Measurements from ENCODE around the gene AGAP1.

Gene AGAP1

DNA sequence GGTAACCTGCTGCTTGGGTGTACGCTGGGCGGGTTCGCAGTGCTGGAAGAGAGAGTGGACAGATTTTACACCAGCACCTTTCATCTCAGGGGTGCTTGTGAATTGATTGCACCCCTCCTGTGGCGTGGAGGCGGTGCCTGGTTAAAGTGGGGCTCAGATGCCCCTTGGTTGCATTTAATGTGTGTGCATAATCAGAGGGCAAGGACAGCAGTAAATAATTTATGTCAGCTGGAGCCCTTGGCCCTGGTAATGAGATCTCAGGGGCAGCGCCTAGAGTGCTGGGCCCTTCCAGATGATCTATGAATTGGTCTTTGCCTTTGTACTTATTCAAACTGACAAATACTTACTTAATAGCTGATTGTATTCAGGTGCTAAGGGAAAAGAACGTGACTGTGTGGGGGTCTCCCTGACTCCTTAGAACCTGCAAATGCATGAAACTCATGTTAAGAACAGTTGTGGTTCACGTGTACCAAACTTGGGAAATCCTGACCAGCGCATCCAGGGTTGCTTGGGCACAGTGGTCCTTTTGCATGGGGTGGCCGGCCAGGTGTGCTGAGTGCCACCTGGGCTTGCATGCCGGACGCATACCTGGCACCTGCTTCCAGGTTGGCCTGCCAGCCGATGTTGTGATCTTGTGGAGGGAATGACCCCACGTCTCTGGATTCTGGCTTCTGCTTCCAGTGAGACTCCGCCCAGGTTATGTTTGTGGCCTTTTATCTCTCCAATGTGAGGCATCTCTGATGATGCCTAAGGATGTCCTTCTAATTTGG, 118.5 kb downstream of the AGAP1 start:
- DNase-seq, result no peak

DNA sequence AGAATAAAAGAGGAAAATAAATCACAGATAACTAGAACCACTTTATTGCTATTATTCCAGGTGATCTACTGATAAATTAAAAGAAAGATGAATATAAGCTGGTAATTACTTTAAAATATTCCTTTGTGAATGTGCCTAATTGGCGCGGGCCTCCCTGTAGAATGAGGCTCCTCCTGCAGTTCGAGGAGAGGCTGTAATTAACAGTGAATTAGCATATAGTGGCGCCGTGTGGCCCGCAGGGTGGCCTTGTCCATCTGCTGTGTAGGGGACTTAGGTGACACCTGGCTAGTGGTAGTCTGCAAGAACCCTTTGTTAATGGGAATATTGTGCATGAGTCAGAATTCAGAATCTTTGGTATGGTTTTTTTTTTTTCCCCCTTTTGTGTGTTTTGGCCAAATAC, 119.8 kb downstream of the AGAP1 start:
- DNase-seq, result no peak

DNA sequence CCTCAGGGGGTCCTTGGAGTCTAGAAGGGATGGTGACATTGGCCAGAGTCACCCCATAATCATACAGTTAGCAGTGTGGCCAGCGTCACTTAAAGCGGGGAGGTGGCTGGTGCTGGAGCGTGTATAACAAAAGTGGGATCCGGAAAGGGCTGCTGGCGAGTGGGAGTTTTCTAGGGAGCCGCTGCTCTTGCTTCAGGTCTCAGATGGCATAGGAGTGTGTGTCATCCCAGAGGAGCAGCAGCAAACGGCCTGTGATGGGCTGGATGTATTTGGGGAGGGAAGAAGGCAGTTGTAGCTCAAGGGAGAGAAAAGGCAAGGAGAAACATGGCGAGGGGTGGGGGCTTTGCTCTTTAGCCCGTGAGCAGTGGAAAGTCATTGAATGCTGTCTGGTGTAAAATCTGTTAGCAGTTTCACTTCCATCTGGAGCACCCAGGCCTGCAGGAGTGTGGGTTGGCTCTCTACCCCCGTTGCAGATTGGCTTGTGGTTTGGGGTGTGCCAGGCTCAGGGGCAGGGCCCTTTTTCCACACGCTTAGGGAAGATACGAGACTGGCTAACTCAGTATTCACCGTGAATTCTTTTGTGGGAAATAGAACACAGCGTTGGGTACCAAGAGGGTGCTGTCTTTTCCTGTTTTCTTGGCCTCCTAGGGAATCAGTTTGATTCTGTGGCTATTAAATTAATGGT, 120.5 kb downstream of the AGAP1 start:
- no peak for DNase-seq

DNA sequence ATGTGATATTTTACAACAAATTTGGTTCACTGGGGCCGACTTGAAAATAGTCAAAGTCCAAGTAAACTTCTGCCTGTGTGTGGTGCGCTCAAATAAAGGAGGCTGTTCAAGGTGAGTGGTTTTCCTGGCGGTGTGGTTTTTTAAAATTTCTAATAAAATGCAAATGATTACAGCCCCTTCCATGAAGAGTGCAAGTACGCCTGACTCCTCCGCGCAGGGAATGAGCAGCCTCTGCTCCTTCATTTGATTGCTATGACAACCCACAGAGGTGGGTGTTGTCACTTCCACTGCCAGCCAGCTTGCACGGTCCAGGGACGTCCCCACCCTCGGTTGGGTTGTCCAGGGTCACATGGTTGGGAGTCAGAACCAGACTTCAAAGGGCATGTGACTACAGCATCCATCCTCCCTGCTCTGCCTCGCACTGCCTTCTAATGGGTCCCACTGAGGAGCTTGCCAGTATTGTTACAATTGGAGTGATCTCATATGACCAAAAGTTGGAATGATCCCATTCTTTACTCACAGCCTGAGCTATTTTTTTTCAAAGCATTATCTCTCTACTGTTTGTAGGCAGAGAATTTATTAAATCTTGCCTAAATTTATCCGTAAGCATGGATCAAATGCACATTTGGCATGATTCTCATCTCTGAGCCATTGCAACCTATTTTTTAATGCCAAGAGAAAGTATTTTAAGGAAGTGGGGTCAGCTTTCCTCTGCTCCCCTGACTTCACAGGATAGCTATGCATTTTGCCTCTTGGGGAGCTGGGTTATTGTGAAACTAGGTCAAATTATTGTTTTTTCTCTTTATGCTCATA, 121.3 kb downstream of the AGAP1 start:
- no peak for DNase-seq

GRCh38 chr2:235616885-235617284, 123.0 kb downstream of the AGAP1 start:
- no peak for DNase-seq

DNA sequence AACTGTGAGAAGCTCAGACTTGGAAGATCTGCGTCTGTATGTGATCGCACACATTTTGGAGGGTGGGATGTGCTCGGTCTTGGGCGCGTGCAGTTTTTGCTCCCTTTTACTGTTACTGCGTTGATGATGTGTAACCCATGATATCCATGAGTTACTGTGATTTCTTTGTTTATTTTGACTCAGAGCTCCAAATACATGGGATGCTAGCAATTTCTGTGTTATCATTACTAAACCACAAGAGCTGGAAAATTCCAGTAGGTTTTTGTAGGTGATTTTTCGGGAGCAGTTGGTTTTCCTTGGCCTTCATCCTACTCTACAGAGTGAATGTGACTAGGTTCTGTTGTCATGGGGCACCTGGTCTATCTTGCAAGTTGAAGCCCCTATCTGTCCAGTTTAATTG, 124.2 kb downstream of the AGAP1 start:
- DNase-seq, result no peak

- no peak for DNase-seq
These were observed 125.7 kb downstream of the AGAP1 start for GRCh38 chr2:235619544-235619943.

DNA sequence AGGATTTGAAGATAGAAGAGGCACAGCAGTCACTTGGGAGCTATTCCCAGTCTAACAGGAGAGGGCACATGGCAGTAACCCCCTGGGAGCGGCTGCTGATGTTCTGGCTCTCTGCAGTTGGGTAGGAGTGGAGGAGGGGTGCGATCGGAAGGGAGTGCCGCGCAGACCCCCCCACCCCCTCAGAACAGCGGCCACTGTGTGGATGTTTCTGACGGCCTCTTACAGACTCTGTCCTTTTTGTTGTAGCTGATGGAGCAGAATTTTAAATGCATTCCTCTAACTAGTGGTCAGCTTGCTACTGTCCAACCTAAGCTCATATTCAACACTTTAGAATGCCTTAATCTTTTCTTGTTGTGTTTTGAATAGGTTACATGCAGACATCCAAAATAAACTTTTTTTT, 127.9 kb downstream of the AGAP1 start:
- DNase-seq, result no peak

DNA sequence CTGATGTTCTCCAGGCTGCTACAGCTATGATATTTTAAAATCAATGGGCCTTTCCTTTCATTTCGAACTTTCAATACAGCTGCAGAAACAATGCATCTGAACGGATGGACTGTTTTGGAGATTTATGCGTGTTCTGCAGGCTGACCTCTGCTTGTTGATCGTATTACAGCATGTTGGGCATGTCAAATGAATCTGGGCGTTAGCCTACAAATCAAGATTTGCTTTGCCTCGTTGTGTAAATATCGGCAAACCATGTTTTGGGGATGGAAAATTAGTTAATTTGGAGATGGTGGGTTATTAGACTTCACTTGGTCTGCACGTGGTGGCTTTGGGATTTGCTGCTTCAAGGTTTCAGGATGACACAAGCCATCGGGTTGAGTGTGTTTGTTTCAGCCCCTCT, 129.3 kb downstream of the AGAP1 start:
- no peak for DNase-seq

DNA sequence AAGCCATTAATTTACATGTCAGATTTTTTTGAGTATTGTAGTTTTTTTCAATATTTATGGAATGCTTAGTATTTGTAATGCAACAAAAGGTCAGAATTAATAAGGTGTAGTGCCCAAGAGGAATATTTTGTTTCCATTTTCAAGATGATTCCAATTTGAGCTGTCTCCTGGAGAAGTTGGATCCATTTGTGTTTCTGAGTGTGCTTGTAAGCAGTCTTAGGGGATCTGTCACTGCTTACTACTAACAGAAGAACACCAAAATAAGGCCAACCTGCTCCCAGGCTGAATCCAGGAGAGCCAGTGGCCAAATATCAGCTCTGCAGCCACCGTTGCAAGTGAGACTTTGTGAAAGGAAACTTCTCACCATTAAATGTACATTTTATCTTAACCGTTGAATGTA, 129.9 kb downstream of the AGAP1 start:
- no peak for DNase-seq

- DNase-seq, result no peak
These were observed 132.8 kb downstream of the AGAP1 start for GRCh38 chr2:235626658-235627057.

DNA sequence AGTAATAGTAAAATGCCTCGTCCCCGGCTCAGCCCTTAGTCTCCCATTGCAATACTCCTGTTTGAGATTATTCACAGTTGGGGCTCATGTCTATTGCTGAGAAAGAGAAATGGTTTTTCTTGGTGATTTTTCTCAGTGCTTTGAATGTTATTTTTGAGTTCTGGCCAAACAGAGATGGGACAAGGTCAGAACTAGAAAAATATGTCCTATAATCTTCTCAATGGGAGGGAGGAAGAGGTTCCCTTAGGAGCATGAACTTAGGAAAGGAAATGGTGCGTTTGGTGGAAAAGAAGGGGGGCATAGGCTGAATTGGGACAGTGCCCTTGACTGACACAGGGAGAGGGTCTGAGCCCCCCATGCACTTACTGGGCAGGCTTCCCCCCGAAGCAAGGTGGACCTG, 133.8 kb downstream of the AGAP1 start:
- DNase-seq, result no peak

GRCh38 chr2:235630718-235631296, 137.0 kb downstream of the AGAP1 start:
- no peak for DNase-seq

- DNase-seq, result no peak
These were observed 140.8 kb downstream of the AGAP1 start for GRCh38 chr2:235634435-235635158.

DNA sequence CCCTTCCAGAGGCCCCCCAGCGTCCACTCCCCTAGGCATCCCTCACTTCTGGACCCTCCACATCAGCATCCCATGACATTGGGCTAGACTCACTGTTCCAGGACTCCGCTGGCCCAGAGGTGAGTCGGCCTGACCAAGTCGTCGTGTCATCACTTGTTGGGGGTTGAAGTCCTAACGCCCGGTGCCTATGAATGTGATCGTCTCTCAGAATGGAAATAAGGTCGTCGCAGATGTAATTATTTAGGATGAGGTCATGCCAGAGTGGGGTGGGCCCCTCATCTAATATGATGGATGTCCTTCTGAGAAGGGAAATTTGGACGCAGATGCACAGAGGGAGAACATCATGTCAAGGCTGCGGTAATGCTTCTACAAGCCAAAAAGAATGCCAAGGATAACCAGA, 142.7 kb downstream of the AGAP1 start:
- no peak for DNase-seq

GRCh38 chr2:235637896-235638295, 144.1 kb downstream of the AGAP1 start:
- DNase-seq, result no peak

GRCh38 chr2:235638541-235639427, 144.9 kb downstream of the AGAP1 start:
- DNase-seq, result no peak

DNA sequence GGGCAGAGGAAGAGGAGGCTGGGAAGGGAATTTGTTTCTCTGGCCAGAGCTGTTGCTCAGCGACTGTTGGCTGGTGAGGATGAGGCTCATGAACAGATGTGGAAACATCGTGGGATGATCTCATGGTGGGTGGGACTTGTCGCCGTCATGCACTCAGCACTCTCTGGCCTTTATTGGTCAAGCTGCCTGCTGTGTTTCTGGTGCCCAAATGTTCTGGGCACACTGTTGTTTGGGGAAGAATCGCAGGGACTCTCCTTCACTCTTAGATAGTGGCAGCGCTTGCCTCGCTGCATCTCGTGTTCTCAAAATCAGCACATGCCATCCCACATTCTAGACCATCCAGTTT, 145.6 kb downstream of the AGAP1 start:
- no peak for DNase-seq

- no peak for DNase-seq
These were observed 146.0 kb downstream of the AGAP1 start for GRCh38 chr2:235639885-235640284.

DNA sequence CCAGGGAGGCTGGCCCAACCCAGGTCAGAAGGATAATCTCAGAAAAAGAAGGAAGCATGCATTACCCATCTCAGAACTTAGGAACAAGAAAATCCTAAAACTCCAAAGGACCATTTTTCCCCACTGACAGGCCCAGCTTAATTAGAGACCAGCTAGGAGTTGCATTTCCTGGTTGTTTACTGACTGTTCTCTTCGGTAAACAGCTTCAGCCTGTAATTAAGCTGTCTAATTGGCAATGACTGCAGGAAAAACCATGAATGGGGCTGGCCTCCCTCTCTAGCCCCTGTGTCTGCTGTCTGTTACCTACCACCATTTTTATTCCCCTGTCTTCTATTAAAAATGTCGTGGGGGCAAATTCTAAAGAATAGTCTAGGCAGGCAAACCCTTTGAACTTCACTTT, 146.5 kb downstream of the AGAP1 start:
- DNase-seq, result no peak

- DNase-seq, result no peak
These were observed 147.3 kb downstream of the AGAP1 start for GRCh38 chr2:235640926-235641723.
